Measurements from ENCODE around the gene SEC14L5. TPM values are rescaled to one million over a fixed set of nuclear protein-coding genes. Genes with fewer than 3 reads are reported as not detected.

Gene SEC14L5
- total and polyA plus RNA-seq, 2 experiments from 2014 or later = 2.6 to 5.9 TPM

GRCh38 chr16:4936181-4936990 is 21.7 kb upstream of the SEC14L5 start:
- Histone ChIP-seq H3F3A (replicated peaks; ENCODE audit: low read depth) (peaks cover 8% of the 10 kb centered on the region; the same call in 1 of the 2 replicates), H3K79me2 (replicated peaks; ENCODE audit: insufficient read depth) (0 out of 2 replicates have a peak, but pooled peaks cover 3% of the 10 kb centered on the region), H4K20me1 (replicated peaks; ENCODE audit: insufficient read depth) (no peaks in the 10 kb centered on the region; the same call in 1 of the 2 replicates), H3K27ac (ENCODE audit: low read depth) (peak overlapping the region; percentile 90), H3K9me2 (ENCODE audit: insufficient read depth) (no peaks in the 10 kb centered on the region), H3K4me2 (peak overlapping the region; percentile 97), H2AFZ (peak overlapping the region; percentile 98), H3K4me3 (peak overlapping the region; percentile 96), H3K4me1 (ENCODE audit: insufficient read depth) (peaks cover 11% of the 10 kb centered on the region; the same call in 1 of the 2 replicates), H3K27me3 (ENCODE audit: insufficient read depth) (no peaks in the 10 kb centered on the region), H3K36me3 (ENCODE audit: insufficient read depth) (no peaks in the 10 kb centered on the region; the same call in 1 of the 2 replicates)
- Mint-ChIP-seq H3K4me3 (peak overlapping the region; percentile 84), H3K4me1 (peaks cover 14% of the 10 kb centered on the region), H3K9me3 (no peaks in the 10 kb centered on the region; the same call in 2 of the 3 replicates), H3K36me3 (ENCODE audit: low read depth) (no peaks in the 10 kb centered on the region; the same call in 2 of the 3 replicates), H3K27ac (no peak overlapping the region), H3K27me3 (ENCODE audit: insufficient read depth, low read depth, poor library complexity) (peaks cover 14% of the 10 kb centered on the region)
- DNase-seq (ENCODE audit: low spot score) (peak; percentile 82), ATAC-seq (peak; percentile 52)
- TF ChIP-seq CTCF (conservative IDR thresholded peaks at IDR 0.05; ENCODE audit: low read depth in 2 of 2) (peak; percentile 44 to 77), CREB1 (CRISPR knock-in tag; IDR thresholded peaks at IDR 0.05; ENCODE audit: low read depth) (0 out of 2 replicates have a peak, but pooled peaks have one; percentile 7), POLR2AphosphoS5 (IDR thresholded peaks at IDR 0.05; ENCODE audit: low read depth) (no peak), STAT1 (IDR thresholded peaks at IDR 0.05; ENCODE audit: unreplicated experiment) (no peak)

- peak within 1 kb of the TSS; percentile 90 for H3K27ac ChIP-seq (ENCODE audit: low read depth)
- Mint-ChIP-seq H3K4me3 (peak within 1 kb of the TSS; percentile 84), H3K27me3 (ENCODE audit: insufficient read depth, low read depth, poor library complexity) (peaks cover 14% of the 10 kb centered on the region), H3K4me1 (peaks cover 15% of the 10 kb centered on the region), H3K27ac (no peak within 1 kb of the TSS), H3K36me3 (ENCODE audit: low read depth) (no peaks in the 10 kb centered on the region; the same call in 2 of the 3 replicates), H3K9me3 (no peaks in the 10 kb centered on the region; the same call in 2 of the 3 replicates)
- H2AFZ ChIP-seq = peak within 1 kb of the TSS; percentile 100
- 0 out of 2 replicates have a peak, but pooled peaks cover 3% of the 10 kb centered on the region for H3K79me2 ChIP-seq (replicated peaks; ENCODE audit: insufficient read depth)
- H3K36me3 ChIP-seq (ENCODE audit: insufficient read depth) = no peaks in the 10 kb centered on the region; the same call in 1 of the 2 replicates
- peaks cover 12% of the 10 kb centered on the region; the same call in 1 of the 2 replicates for H3F3A ChIP-seq (replicated peaks; ENCODE audit: low read depth)
- peaks cover 11% of the 10 kb centered on the region; the same call in 1 of the 2 replicates for H3K4me1 ChIP-seq (ENCODE audit: insufficient read depth)
- H3K4me2 ChIP-seq = peak within 1 kb of the TSS; percentile 97
- TF ChIP-seq POLR2AphosphoS5 (IDR thresholded peaks at IDR 0.05; ENCODE audit: low read depth) (peak; percentile 56), REST (IDR thresholded peaks at IDR 0.05; ENCODE audit: unreplicated experiment) (no peak)
- peak; percentile 86 for ATAC-seq
- no peaks in the 10 kb centered on the region for H3K27me3 ChIP-seq (ENCODE audit: insufficient read depth)
- H4K20me1 ChIP-seq (replicated peaks; ENCODE audit: insufficient read depth) = no peaks in the 10 kb centered on the region; the same call in 1 of the 2 replicates
- no peaks in the 10 kb centered on the region for H3K9me2 ChIP-seq (ENCODE audit: insufficient read depth)
- peak; percentile 98 for DNase-seq (ENCODE audit: low spot score)
- peak within 1 kb of the TSS; percentile 96 for H3K4me3 ChIP-seq
Measured at GRCh38 chr16:4936991-4937781, 20.9 kb upstream of the SEC14L5 start, which contains the start of gene PPL. TSS of gene PPL (minus strand) at chr16:4937148. CDS start at chr16:4937045, 103 bp downstream.
